ENCODE results near the gene SH3BP5L. TPM values are rescaled to one million over a fixed set of nuclear protein-coding genes. Genes with fewer than 3 reads are reported as not detected.

SH3BP5L gene
- total and polyA plus RNA-seq, 2 of the 4 experiments (the other 2 are of a cell fraction): 23.3 to 35.9 TPM

GRCh38 chr1:248849637-248850036 is 23.9 kb upstream of the SH3BP5L start:
- POLR2A ChIA-PET (ENCODE audit: unreplicated experiment): no interaction called here
- Histone ChIP-seq H3K4me3 (ENCODE audit: insufficient read depth, low read depth, low read length) (no peak overlapping the region), H3K4me1 (ENCODE audit: control insufficient read depth, insufficient read depth, low read length) (no peaks in the 10 kb centered on the region), H2BK5ac (ENCODE audit: low read depth, low read length, poor library complexity, severe bottlenecking) (no peak overlapping the region), H4K8ac (ENCODE audit: low read depth in 2 of 2, low read length in 2 of 2) (no peak overlapping the region), H2BK15ac (ENCODE audit: low read depth, low read length) (no peak overlapping the region), H3K4me2 (ENCODE audit: low read depth, low read length) (no peak overlapping the region), H2AFZ (replicated peaks; ENCODE audit: low read length, poor library complexity) (no peak overlapping the region), H2AK9ac (replicated peaks; ENCODE audit: low read depth, low read length, poor library complexity) (no peak overlapping the region), H3K18ac (ENCODE audit: low read depth, low read length) (no peak overlapping the region), H4K91ac (ENCODE audit: insufficient read depth, low read depth, low read length) (no peak overlapping the region), H3K56ac (ENCODE audit: extremely low read depth, insufficient read depth, low read length) (no peak overlapping the region), H3K27me3 (ENCODE audit: control insufficient read depth, insufficient read depth, low read length) (no peaks in the 10 kb centered on the region), H2AK5ac (ENCODE audit: low read depth, low read length) (no peak overlapping the region), H2BK20ac (ENCODE audit: low read depth, low read length) (no peak overlapping the region), H3K9me1 (ENCODE audit: insufficient read depth, low read length) (peaks cover 11% of the 10 kb centered on the region; the same call in 1 of the 2 replicates), H4K5ac (ENCODE audit: low read depth, low read length) (no peak overlapping the region), H3K9me3 (ENCODE audit: control insufficient read depth, insufficient read depth, low read length) (no peaks in the 10 kb centered on the region), H4K20me1 (ENCODE audit: insufficient read depth, low read length) (no peaks in the 10 kb centered on the region; the same call in 1 of the 2 replicates), H3K36me3 (ENCODE audit: control insufficient read depth, insufficient read depth, low read length) (peaks cover 62% of the 10 kb centered on the region), H3K4ac (ENCODE audit: low read depth, low read length) (no peak overlapping the region), H3K79me1 (ENCODE audit: low read depth in 1 of 2, low read length in 2 of 2) (peaks cover 12 to 18% of the 10 kb centered on the region in 2 experiments), H3K23ac (ENCODE audit: low read depth, low read length) (no peak overlapping the region), H3K9ac (ENCODE audit: low read depth, low read length) (no peak overlapping the region), H3K27ac (ENCODE audit: insufficient read depth, low read length) (no peak overlapping the region), H2BK120ac (ENCODE audit: low read depth, low read length) (no peak overlapping the region), H3K14ac (replicated peaks; ENCODE audit: low read depth, low read length) (no peak overlapping the region)
- intact Hi-C loops (cut with micrococcal nuclease): no loop called here
- DNase-seq (no peak), ATAC-seq (ENCODE audit: low read depth) (no peak)
- TF ChIP-seq RAD21 (IDR thresholded peaks at IDR 0.05; ENCODE audit: low read length) (no peak), SMC3 (IDR thresholded peaks at IDR 0.05; ENCODE audit: low read depth, low read length) (no peak), RCOR1 (IDR thresholded peaks at IDR 0.05; ENCODE audit: insufficient replicate concordance, low read length) (no peak), POLR2A (IDR thresholded peaks at IDR 0.05; ENCODE audit: low read depth, low read length) (no peak), FOS (IDR thresholded peaks at IDR 0.05; ENCODE audit: low read depth, low read length) (no peak), RFX5 (IDR thresholded peaks at IDR 0.05; ENCODE audit: low read depth, low read length) (no peak), ELK1 (IDR thresholded peaks at IDR 0.05; ENCODE audit: borderline replicate concordance, low read depth, low read length) (no peak), CEBPB (IDR thresholded peaks at IDR 0.05; ENCODE audit: low read depth, low read length) (no peak), CTCF (conservative IDR thresholded peaks at IDR 0.05; ENCODE audit: low read depth, low read length) (no peak), BHLHE40 (IDR thresholded peaks at IDR 0.05; ENCODE audit: low read depth, low read length) (no peak), NFE2L2 (IDR thresholded peaks at IDR 0.05; ENCODE audit: low read depth, low read length) (no peak), CHD1 (IDR thresholded peaks at IDR 0.05; ENCODE audit: low read depth, low read length) (no peak)
- CTCF ChIA-PET: no interaction called here
- in situ Hi-C loops (cut with MboI; ENCODE audit: low sequenced_read_pairs): no loop called here
- WGBS, 2 experiments (ENCODE audit: extremely low coverage in 2 of 2, insufficient read length in 1 of 2): 100% methylated on average over 3 of the region's 3 CpGs; no CpG with 5 or more reads in 1 of the 2 experiments
- dilution Hi-C loops (cut with HindIII; ENCODE audit: low sequenced_read_pairs, unreplicated experiment): no loop called here
- BruUV-seq (replicated peaks): no TSS peak

All from IMR-90 (cell line).